K562 (cell line): Measurements from ENCODE around the gene ADARB2. TPM values are rescaled to one million over a fixed set of nuclear protein-coding genes. Genes with fewer than 3 reads are reported as not detected.

Source experiments
- ATAC-seq: fragments of 200-7000 bp; cut with Tn5 transposase; 3 replicates; pipeline ENCODE4 v1.9.1; 2020; ENCODE audit warnings: moderate library complexity
- BruUV-seq: library from RNA; stranded (reverse); fragments of 400-500 nt; replicated peaks from 2 replicates; lab custom pipeline; 2021; lab: Mats Ljungman, UMichigan
- CTCF ChIA-PET: fragments of 300-600 bp; formaldehyde crosslinking; extraction: SDS; loops from one replicate; lab custom pipeline; 2021; ENCODE audit warnings: low intra/inter-chr PET ratio; lab: Yijun Ruan, JAX
- POLR2A ChIA-PET: fragments of 300-600, 350-650 bp; sonication (Branson Sonifier 250); formaldehyde crosslinking; extraction: SDS; loops from one replicate; lab custom pipeline; 2021; ENCODE audit warnings: antibody characterized with exemption, inconsistent platforms; lab: Yijun Ruan, JAX
- DNase-seq, 4 experiments: peaks; one replicate each; pipeline versions ENCODE4 v3.0.0 to v3.0.0-alpha.2; 2011 to 2018; ENCODE audit warnings: low spot score in 3 of 4, mixed read lengths in 3 of 4; ENCODE audit errors: extremely low read depth in 1 of 4
- FAIRE-seq: peaks from 2 replicates; lab custom pipeline; 2011; peaks lifted over from hg19 to GRCh38; lab: Jason Lieb, UNC
- H2AFZ ChIP-seq: 2 replicates; pipeline ENCODE4 v1.6.0; 2011; ENCODE audit warnings: low read depth, low read length, control low read depth, inconsistent platforms
- H3K27ac ChIP-seq: fragments of 200-600 bp; 3 replicates; pipeline ENCODE4 v1.8.0; 2011; ENCODE audit warnings: low read depth, mild to moderate bottlenecking, control low read depth, inconsistent platforms, low read length, moderate library complexity, mixed read lengths; ENCODE audit errors: extremely low read depth
- H3K27me3 ChIP-seq, 2 experiments: fragments of 300-600 bp in 1 of 2; 2 replicates in 1 of 2; 3 replicates in 1 of 2; pipeline versions ENCODE4 v1.6.0 to v1.8.0; 2011; ENCODE audit warnings: inconsistent platforms in 2 of 2, low read length in 2 of 2, mild to moderate bottlenecking in 1 of 2, mixed read lengths in 1 of 2, moderate library complexity in 1 of 2; ENCODE audit not compliant: control insufficient read depth in 2 of 2, insufficient read depth in 2 of 2
- H3K36me3 ChIP-seq: fragments of 300-600 bp; 3 replicates; pipeline ENCODE4 v1.8.0; 2011; ENCODE audit warnings: mild to moderate bottlenecking, low read length, inconsistent platforms; ENCODE audit not compliant: control insufficient read depth, insufficient read depth
- H3K4me1 ChIP-seq, 2 experiments: fragments of 200-600 bp in 1 of 2; replicated peaks in 1 of 2; 2 replicates in 1 of 2; 3 replicates in 1 of 2; pipeline versions ENCODE4 v1.5.1 to v1.8.0; 2011; ENCODE audit warnings: inconsistent platforms in 2 of 2, low read length in 2 of 2, mild to moderate bottlenecking in 1 of 2, mixed read lengths in 1 of 2, moderate library complexity in 1 of 2; ENCODE audit not compliant: control insufficient read depth in 2 of 2, insufficient read depth in 2 of 2
- H3K4me2 ChIP-seq: 2 replicates; pipeline ENCODE4 v1.6.1; 2011; ENCODE audit warnings: low read length, control low read depth, inconsistent platforms, mixed read lengths; ENCODE audit not compliant: insufficient read depth
- H3K4me3 ChIP-seq: fragments of 200-600 bp; sonication (generic), shearing (Covaris generic); 2 replicates; pipeline ENCODE4 v1.5.1; 2016; ENCODE audit warnings: control low read depth, inconsistent platforms
- H3K79me2 ChIP-seq: fragments of 200-600 bp; 3 replicates; pipeline ENCODE4 v1.8.0; 2011; ENCODE audit warnings: low read length, inconsistent platforms; ENCODE audit not compliant: control insufficient read depth, insufficient read depth
- H3K9ac ChIP-seq, 2 experiments: 2 replicates each; pipeline versions ENCODE4 v1.6.0 to v1.6.1; 2011; ENCODE audit warnings: low read depth in 2 of 2, low read length in 2 of 2, control low read depth in 1 of 2, inconsistent platforms in 1 of 2, mild to moderate bottlenecking in 1 of 2, mixed read lengths in 1 of 2; ENCODE audit not compliant: insufficient read depth in 1 of 2
- H3K9me1 ChIP-seq: one replicate; pipeline ENCODE4 v1.6.0; 2011; ENCODE audit warnings: inconsistent platforms, mild to moderate bottlenecking, low read length, moderate library complexity; ENCODE audit not compliant: control insufficient read depth, insufficient read depth
- H3K9me3 ChIP-seq: replicated peaks from 2 replicates; pipeline ENCODE4 v1.5.1; 2011; ENCODE audit warnings: low read depth, low read length, inconsistent platforms; ENCODE audit not compliant: control insufficient read depth, insufficient read depth
- H4K20me1 ChIP-seq: replicated peaks from 2 replicates; pipeline ENCODE4 v1.6.1; 2011; ENCODE audit warnings: low read length, inconsistent platforms, mixed read lengths; ENCODE audit not compliant: control insufficient read depth, insufficient read depth
- CCNT2 ChIP-seq: IDR thresholded peaks from 2 replicates; pipeline ENCODE4 v1.6.1; 2011; ENCODE audit warnings: borderline replicate concordance, low read depth, mild to moderate bottlenecking, moderate library complexity, mixed read lengths, low read length; ENCODE audit not compliant: insufficient read length; ENCODE audit errors: extremely low read depth
- CHD1 ChIP-seq: fragments of 200-600 bp; sonication (generic); IDR thresholded peaks from one replicate; pipeline ENCODE4 v1.6.1; 2012; ENCODE audit warnings: mild to moderate bottlenecking, moderate library complexity, low read length, inconsistent platforms
- FOXK2 ChIP-seq, 2 experiments: fragments of 450-650 bp; IDR thresholded peaks in 1 of 2; conservative IDR thresholded peaks in 1 of 2; 2 replicates each; pipeline ENCODE4 v1.6.1; 2016; ENCODE audit warnings: low read depth in 2 of 2, mild to moderate bottlenecking in 1 of 2
- SRSF9 ChIP-seq: fragments of 200-400 bp; formaldehyde crosslinking; IDR thresholded peaks from 2 replicates; pipeline ENCODE4 v1.6.1; 2017; ENCODE audit warnings: low read depth, low read length, borderline replicate concordance
- ZC3H8 ChIP-seq: fragments of 450-650 bp; IDR thresholded peaks from 2 replicates; pipeline ENCODE4 v1.6.1; 2017
- WGBS: fragments of 100-300 bp; shearing (Covaris generic); methylation state at CpG from one replicate; pipeline ENCODE4 v1.1.6; 2016; ENCODE audit warnings: low coverage, mixed read lengths; ENCODE audit not compliant: insufficient coverage; ENCODE audit errors: missing lambda C conversion rate; 5-methylcytosine and 5-hydroxymethylcytosine counted together
- in situ Hi-C: fragments of 300-500 bp; cut with MboI; formaldehyde crosslinking; loops from 4 replicates; pipeline ENCODE4 v1.15.0; 2018; ENCODE audit warnings: inconsistent platforms, mixed read lengths
- intact Hi-C: fragments of 100-400 bp; cut with micrococcal nuclease; formaldehyde crosslinking; loops from 2 replicates; pipeline ENCODE4 v1.14.2; 2022
- polyA plus RNA-seq, 8 experiments: library from polyadenylated mRNA; depleted of rRNA in 4 of 8; stranded (reverse) in 5 of 8; unstranded in 3 of 8; fragments of >200 nt; fragmentation: Nextera tagmentation in 2 of 8; fragmentation: Illumina TruSeq in 1 of 8; extraction: Ambion mirVana in 2 of 8; extraction: Trizol in 1 of 8; gene quantifications; 2 replicates each; pipeline versions ENCODE4 v1.2.1 to v1.2.3, GENCODE V29; 2011 to 2014; ENCODE audit warnings: inconsistent platforms in 1 of 8, missing spikeins in 1 of 8
- total RNA-seq, 7 experiments: library from RNA; depleted of rRNA in 6 of 7; stranded (reverse); fragments of >200 nt in 6 of 7; fragmentation: Illumina TruSeq in 2 of 7; extraction: Trizol in 2 of 7; gene quantifications; 2 replicates each; pipeline versions ENCODE4 v1.2.1 to v1.2.3, GENCODE V29; 2011 to 2021; ENCODE audit warnings: low replicate concordance in 1 of 7

Gene ADARB2
- total and polyA plus RNA-seq, 9 of the 15 experiments (the other 6 are each of a cell fraction or from before 2014, with no cell fraction given): not detected

GRCh38 chr10:1504286-1504685 is 233.0 kb downstream of the ADARB2 start (continued):
- no peak for TF ChIP-seq CHD1
- TF ChIP-seq ZC3H8: no peak
- TF ChIP-seq CCNT2: no peak

GRCh38 chr10:1502451-1502850 is 234.9 kb downstream of the ADARB2 start:
- Histone ChIP-seq H3K9ac (no peak overlapping the region), H3K79me2 (no peaks in the 10 kb centered on the region), H3K4me2 (no peak overlapping the region), H3K9me1 (no peaks in the 10 kb centered on the region), H3K9me3 (no peaks in the 10 kb centered on the region), H2AFZ (no peak overlapping the region), H3K4me3 (no peak overlapping the region), H3K4me1 (no peaks in the 10 kb centered on the region), H3K27me3 (peaks cover 0 to 13% of the 10 kb centered on the region in 2 experiments; a peak in 3 of 5 replicates), H3K27ac (no peak overlapping the region), H4K20me1 (no peaks in the 10 kb centered on the region), H3K36me3 (no peaks in the 10 kb centered on the region)
- POLR2A ChIA-PET: interaction anchor here (1.0 kb wide), 1 partner anchor 11 kb away, joined by 3 read pairs; no protein-coding TSS in a partner anchor
- DNase-seq: no peak
- CTCF ChIA-PET: no interaction called here
- no peak for FAIRE-seq
- TF ChIP-seq FOXK2 (conservative IDR thresholded peaks at IDR 0.05 in 1 of 2, IDR thresholded peaks at IDR 0.05 in 1 of 2; ENCODE audit: low read depth in 2 of 2): no peak
- no peak for TF ChIP-seq SRSF9
- in situ Hi-C loops: no loop called here
- BruUV-seq: no TSS peak
- intact Hi-C loops: no loop called here
- ATAC-seq: no peak
- 0% methylated on average over 5 of the region's 5 CpGs for WGBS
